Epithelial cell of esophagus (primary cell): ENCODE data around the gene HLA-F.

Experiments used
- DNase-seq: peaks from one replicate; pipeline ENCODE4 v3.0.0; 2010; ENCODE audit warnings: low read depth
- H3K4me3 ChIP-seq: 2 replicates; pipeline ENCODE4 v1.5.1; 2011; ENCODE audit warnings: mild to moderate bottlenecking, low read length, control low read depth
- CTCF ChIP-seq: IDR thresholded peaks from 2 replicates; pipeline ENCODE4 v1.5.1; 2011; ENCODE audit warnings: low read depth, mild to moderate bottlenecking, low read length, control low read depth, inconsistent platforms; ENCODE audit not compliant: insufficient read depth; ENCODE audit errors: missing control alignments

HLA-F gene

GRCh38 chr6:29748391-29749307, 25.4 kb downstream of the HLA-F start:
- H3K4me3 ChIP-seq: peak overlapping the region; percentile 82
- TF ChIP-seq CTCF: no peak
- peak; percentile 91 for DNase-seq

DNA sequence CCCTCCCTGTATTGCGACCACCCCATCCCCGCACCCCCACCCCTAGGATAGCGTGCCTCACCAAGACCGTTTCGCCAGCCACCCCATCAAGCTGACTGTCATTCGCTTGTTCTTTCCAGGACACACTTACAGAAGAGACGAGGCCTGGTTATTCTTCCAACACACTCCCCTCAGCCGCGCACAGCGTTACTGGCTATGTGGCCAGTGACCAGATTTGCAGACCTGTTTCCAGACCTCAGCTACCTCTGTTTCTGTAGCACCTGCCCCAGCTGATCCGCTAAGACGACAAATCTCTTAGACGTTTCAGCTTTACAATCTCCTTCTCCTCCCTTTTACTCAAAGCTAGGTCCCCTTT, 26.1 kb downstream of the HLA-F start:
- TF ChIP-seq CTCF: no peak
- DNase-seq: peak; percentile 9

GRCh38 chr6:29749668-29750067, 26.4 kb downstream of the HLA-F start:
- no peak for DNase-seq
- no peak for TF ChIP-seq CTCF
- H3K4me3 ChIP-seq: no peak overlapping the region

More for the DNA sequence above, 26.1 kb downstream of the HLA-F start:
- peak overlapping the region; percentile 82 for H3K4me3 ChIP-seq

GRCh38 chr6:29750709-29751108, 27.5 kb downstream of the HLA-F start:
- DNase-seq: no peak
- TF ChIP-seq CTCF: no peak
- no peak overlapping the region for H3K4me3 ChIP-seq

DNA sequence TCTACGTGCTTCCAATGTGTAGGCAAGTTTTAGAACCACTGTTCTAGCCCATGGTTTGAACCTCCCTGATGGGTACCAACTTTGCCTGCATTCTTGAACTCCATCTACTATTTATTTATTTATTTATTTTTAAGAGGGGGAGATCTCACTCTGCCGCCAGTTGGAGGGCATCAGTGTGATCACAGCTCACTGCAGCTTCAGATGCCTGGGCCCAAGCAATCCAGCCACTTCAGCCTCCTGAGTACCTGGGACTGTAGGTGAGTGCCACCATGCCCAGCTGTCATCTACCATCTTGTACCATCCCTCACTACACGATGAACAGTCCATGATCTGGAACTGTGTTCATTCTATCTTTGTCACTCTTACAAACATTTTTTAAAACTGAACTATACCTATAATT, 28.2 kb downstream of the HLA-F start:
- DNase-seq: no peak
- no peak overlapping the region for H3K4me3 ChIP-seq
- TF ChIP-seq CTCF: no peak

GRCh38 chr6:29752451-29753308, 29.4 kb downstream of the HLA-F start:
- peak overlapping the region; percentile 65 for H3K4me3 ChIP-seq
- DNase-seq: peak; percentile 86
- peak; percentile 95 for TF ChIP-seq CTCF
